Measurements from ENCODE around the gene RGSL1.

Gene RGSL1

GRCh38 chr1:182549346-182549745 lies 99.4 kb downstream of the RGSL1 start:
- in situ Hi-C loops (cut with MboI; ENCODE audit: low sequenced_read_pairs, unreplicated experiment) = no loop called here

GRCh38 chr1:182549811-182550210 lies 99.9 kb downstream of the RGSL1 start:
- no peak for DNase-seq (ENCODE audit: low spot score)
- TF ChIP-seq CTCF (IDR thresholded peaks at IDR 0.05; ENCODE audit: borderline replicate concordance, control extremely low read depth, extremely low read depth, insufficient read depth, missing control alignments) = no peak
- in situ Hi-C loops (cut with MboI; ENCODE audit: low sequenced_read_pairs, unreplicated experiment) = no loop called here

More at GRCh38 chr1:182549346-182549745, 99.4 kb downstream of the RGSL1 start:
- no peak for DNase-seq (ENCODE audit: low spot score)
- no peak for TF ChIP-seq CTCF (IDR thresholded peaks at IDR 0.05; ENCODE audit: borderline replicate concordance, control extremely low read depth, extremely low read depth, insufficient read depth, missing control alignments)

GRCh38 chr1:182552527-182552926 lies 102.6 kb downstream of the RGSL1 start:
- in situ Hi-C loops (cut with MboI; ENCODE audit: low sequenced_read_pairs, unreplicated experiment) = no loop called here
- DNase-seq (ENCODE audit: low spot score) = no peak
- TF ChIP-seq CTCF (IDR thresholded peaks at IDR 0.05; ENCODE audit: borderline replicate concordance, control extremely low read depth, extremely low read depth, insufficient read depth, missing control alignments) = no peak

- in situ Hi-C loops (cut with MboI; ENCODE audit: low sequenced_read_pairs, unreplicated experiment) = no loop called here
- no peak for TF ChIP-seq CTCF (IDR thresholded peaks at IDR 0.05; ENCODE audit: borderline replicate concordance, control extremely low read depth, extremely low read depth, insufficient read depth, missing control alignments)
- DNase-seq (ENCODE audit: low spot score) = no peak
These were observed 105.5 kb downstream of the RGSL1 start for GRCh38 chr1:182555493-182555892.

GRCh38 chr1:182556279-182556678 lies 106.3 kb downstream of the RGSL1 start:
- no peak for DNase-seq (ENCODE audit: low spot score)
- in situ Hi-C loops (cut with MboI; ENCODE audit: low sequenced_read_pairs, unreplicated experiment) = no loop called here
- no peak for TF ChIP-seq CTCF (IDR thresholded peaks at IDR 0.05; ENCODE audit: borderline replicate concordance, control extremely low read depth, extremely low read depth, insufficient read depth, missing control alignments)

GRCh38 chr1:182560392-182560984 lies 110.5 kb downstream of the RGSL1 start:
- DNase-seq (ENCODE audit: low spot score) = no peak
- in situ Hi-C loops (cut with MboI; ENCODE audit: low sequenced_read_pairs, unreplicated experiment) = no loop called here
- TF ChIP-seq CTCF (IDR thresholded peaks at IDR 0.05; ENCODE audit: borderline replicate concordance, control extremely low read depth, extremely low read depth, insufficient read depth, missing control alignments) = no peak

Measured in GM13976 (cell line).